NCI-H446 (cell line): ENCODE results near the gene ARHGAP27.
"Not testable (repeated sequence)": the region's sequence is repeated elsewhere in the genome, so short reads cannot be mapped to it uniquely, and the experiment has no call there.

Experiments used
- DNase-seq, 2 experiments: peaks; one replicate each; lab custom pipeline; 2025; lab: John Stamatoyannopoulos, UW

Gene ARHGAP27

GRCh38 chr17:45446872-45447625 is 14.4 kb upstream of the ARHGAP27 start:
- peak in 1 of 2 experiments; percentile 5 for DNase-seq

DNA sequence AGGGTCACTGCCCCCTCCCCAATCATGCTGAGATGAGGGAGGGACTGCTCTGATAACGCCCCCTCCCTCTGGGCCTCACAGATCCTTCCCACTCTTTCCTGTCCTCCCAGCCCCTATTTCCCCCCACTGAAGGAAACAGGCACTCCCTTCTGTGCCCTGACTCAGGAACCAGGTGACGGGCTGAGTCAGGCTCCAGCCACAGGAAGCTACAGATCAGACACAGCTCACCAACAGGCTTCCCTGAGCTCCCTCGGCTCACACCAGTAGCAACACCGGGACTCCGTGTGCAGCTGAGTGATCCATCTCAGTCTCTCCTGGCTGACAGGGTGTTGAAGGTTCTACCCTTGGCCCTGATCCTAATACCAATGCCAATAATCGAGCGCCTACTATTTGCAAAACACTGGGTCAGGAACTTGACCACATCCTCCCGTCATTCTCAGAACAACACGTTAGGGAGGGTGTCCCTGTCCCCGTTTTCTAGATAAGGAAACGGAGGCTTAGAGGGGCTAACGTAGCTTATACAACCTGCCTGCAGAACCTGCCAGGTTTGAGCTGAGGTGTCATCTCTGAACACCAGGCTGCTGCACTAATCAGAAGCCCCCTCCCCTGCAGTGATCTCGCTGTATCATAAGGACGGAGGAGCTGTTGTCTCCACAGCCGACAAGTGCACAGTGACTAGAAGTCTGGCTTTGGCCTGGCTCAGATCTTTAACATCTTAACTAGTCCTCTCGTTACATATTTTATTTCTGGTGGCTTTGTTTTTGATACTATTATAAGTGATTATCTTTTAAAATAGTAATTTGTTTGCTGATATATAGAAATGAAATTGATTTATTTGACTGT is 13.5 kb upstream of the ARHGAP27 start:
- DNase-seq: not testable (repeated sequence)

DNA sequence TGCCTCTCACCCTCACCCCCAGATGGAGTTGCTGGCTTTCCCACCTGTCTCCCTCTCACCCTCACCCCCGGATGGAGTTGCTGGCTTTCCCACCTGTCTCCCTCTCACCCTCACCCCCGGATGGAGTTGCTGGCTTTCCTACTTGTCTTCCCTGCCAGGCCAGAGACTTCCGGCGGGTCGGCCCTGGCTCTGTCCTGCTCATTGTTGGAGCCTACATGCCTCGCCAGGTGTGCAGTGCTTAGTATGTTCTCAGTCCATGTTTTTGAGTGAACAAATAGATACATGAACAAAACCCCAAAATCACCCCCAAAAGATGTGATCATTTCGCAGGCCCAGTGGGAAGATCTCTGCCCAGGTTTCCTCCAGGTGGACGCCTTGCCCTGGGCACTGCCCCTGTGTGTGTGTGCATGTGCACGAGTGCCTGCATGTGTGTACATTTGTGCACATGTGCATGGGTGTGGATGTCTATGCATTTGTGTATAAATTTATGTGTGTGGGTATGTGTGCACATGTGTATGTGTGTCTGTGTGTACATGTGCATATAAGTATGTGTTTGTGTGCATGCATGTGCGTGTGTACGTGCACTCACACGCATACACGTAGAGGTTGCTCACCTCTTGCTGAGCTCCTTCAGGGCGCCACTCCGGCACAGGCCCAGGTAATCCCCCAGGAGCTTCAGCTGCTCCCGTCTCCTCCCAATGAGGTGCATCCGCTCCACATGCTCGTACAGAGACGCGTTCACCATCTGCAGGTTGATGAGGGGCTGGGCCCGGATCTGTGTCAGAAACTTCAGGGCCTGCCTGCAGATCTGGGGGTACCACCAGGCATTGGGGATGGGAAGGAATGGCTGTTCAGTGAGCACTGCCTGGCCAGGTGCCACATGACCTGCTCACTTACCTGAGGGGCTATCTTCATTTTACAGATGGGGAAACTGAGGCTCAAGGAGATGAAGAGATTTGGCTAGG is 12.5 kb upstream of the ARHGAP27 start:
- DNase-seq: not testable (repeated sequence)

DNA sequence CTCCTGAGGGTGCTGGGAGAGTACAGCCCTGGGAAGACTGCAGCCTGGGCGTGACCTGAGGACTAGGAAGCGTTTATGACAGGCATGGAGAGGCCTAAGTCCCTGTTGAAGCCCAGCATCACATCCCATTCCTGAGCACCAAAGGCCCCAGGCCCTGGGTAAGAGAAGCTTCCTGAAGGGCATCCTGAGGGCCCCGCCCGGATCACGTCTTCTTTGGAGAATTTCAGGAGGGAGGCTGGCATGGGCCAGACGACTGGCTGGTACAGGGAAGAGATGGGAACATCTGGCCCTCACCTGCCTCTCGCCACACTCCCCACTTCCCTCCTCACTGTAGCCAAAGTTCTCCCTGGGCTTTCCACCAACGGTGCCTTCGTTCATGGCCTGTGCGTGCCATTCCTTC is 11.6 kb upstream of the ARHGAP27 start:
- not testable (repeated sequence) for DNase-seq

DNA sequence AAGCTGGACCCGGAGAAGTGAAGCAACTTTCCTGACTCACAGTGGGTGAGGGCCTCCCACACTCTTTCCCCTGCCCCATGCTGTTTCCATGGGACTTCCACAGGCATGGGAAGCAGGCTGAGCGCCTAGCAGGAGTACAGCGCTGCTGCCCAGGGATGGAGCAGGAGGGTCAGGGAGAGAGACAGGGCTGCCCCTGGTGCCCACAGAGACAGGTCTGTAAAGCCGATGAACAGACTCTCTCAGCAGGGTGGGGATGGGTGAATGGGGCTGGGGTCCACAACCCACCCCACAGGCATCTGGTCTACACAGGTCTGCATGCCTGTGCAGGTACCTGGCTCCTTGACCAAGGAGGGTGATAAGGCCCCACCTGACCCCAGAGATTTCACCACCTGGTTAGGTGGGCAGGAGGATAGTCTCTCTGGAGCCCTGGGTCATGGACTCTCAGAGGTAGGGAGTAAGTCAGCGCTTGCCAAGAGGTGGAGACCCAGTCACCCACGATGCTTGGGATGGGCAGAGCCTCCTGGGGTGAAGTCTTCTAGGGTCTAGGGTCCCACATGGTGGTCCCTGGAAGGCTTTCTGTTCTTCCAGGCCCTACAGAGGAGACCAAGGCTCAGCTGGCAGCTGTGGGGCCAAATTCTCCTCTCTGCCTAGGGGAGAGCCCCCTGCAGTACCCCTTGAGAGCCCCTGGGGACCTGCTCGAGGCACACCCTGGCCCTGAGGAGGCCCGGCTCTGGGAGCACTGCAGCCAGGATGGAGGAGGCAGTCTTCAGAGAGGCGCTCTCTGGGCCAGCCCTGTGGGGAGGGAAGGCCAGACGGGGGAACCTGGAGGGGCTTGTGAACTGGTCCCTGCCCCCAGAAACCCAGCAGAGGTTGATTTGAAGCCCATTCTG is 10.9 kb upstream of the ARHGAP27 start:
- DNase-seq: not testable (repeated sequence)

- no peak for DNase-seq
Observed at GRCh38 chr17:45441526-45442310, 9.0 kb upstream of the ARHGAP27 start.

DNA sequence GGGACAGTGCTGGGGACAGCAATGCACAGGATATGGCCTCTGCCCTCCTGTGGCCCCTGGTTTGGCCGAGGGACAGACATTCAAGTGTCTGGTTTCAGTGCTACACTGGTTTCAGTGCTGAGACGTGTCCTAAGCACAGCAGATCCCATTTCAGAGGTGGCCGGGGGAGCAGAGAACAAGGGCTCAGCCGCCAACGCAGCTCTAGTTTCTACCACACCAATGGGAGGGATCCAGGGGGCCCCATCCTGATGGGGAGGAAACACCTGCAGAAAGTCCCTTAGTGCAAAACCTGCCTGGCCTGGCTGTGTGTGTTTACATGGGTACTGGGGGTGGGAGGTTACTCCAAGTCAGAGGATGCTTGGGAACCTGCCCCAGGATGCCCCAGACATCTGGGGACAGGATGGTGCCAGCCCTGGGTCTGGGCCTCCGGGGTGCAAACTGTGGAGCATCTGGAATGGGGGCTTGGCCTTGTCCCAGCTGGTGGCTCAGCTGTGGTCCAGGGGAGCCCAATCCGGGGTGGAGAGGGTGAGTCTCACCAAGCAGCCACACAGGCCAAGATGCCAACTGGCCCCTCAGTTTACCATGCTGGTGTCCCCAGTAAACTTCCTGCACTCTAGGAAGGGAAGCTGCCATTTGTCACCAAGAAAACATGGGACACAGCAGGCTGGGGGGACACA is 8.3 kb upstream of the ARHGAP27 start:
- not testable (repeated sequence) for DNase-seq

DNA sequence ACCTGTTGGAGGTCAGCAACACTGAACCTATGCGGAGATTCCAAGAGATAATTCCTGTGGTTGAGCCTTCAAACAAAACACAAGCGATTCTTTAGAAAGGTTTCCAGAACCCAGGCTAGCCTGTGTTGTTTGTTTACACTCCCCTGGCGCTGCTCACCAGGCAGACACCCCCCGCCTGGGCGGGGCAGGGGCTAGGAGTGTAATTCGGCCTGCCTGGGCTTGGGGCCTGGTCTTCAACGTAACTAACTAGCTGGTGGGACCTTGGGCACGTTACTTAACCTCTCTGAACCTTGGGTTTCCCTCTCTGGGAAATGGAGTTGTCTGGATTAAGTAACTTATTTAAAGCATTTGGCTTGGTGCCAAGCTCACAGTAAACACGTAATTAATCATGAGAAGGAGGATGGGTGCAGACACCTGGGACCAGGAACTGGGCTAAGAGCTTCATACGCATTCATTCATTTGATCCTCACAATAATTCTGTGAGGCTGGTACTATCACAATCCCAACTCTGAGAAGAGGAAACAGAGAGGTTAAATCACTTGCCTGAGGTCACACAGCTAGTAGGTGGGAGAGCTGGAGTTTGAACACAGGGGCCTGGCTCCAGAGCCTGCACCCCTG is 7.6 kb upstream of the ARHGAP27 start:
- peak in 1 of 2 experiments; percentile 9 for DNase-seq

- no peak for DNase-seq
Observed at GRCh38 chr17:45438931-45439610, 6.4 kb upstream of the ARHGAP27 start.

- DNase-seq: no peak
Observed at GRCh38 chr17:45437465-45438283, 5.0 kb upstream of the ARHGAP27 start.

DNA sequence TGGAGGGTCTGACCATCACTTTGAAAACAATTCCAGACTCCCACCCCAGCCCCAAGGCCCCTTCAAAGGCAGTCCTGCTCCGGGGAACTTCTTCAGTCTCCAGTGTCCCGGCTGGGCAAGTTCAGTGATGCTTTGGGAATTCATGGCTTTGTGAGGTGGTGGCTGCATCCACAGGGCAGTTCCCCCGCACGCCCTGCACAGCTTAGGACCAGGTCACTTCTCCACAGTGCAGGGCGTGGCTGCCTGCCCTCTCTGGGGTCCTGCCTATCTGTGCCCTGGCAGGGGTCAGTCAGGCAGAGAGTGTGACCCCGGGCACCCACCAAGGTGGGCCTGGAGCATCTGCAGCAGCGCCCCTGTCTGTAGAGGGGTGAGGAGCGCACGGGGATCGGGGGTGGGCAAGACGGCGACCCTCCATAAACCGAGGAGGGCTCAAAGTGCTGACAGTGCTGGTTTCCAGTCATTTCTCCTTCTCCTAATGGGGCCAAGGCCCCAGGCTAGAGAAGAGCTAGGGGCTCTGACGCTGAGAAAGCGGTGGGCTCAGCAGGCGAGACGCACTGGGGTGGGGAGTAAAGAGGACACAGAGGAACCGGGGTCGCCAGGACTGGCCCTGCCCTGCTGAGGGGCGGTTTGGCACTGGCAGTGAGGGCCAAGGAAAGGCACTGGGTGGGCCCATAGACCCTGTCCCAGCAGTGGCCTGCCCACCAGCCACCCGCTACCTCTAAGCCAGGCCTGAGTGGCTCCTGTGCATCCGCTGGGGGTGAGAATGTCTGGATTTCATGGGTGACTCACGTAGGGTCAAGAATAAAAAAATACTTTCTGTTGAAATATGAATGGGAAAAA is 4.2 kb upstream of the ARHGAP27 start:
- no peak for DNase-seq

- no peak for DNase-seq
Observed at GRCh38 chr17:45436161-45436560, 3.5 kb upstream of the ARHGAP27 start.

GRCh38 chr17:45435481-45435880 is 2.8 kb upstream of the ARHGAP27 start:
- no peak for DNase-seq

DNA sequence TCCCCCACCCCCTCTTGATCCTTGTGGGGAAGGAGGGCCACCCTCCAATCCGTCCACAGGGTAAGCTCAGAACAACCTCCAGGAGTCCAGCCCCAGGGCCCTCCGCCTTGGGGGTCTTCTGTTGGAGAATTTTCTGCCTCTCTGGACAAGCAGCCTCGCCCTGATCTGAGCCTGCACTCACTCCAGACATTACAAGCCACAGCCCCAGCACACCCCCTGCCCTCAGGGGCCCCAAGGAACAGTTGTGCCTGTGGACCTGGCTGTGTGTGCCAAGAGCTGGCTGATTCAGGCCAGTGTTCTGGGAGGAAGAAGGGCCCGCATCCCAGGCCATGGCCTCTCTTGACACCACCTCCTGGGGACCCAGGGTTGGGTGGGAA is 477 bp upstream of the ARHGAP27 start:
- no peak for DNase-seq

DNA sequence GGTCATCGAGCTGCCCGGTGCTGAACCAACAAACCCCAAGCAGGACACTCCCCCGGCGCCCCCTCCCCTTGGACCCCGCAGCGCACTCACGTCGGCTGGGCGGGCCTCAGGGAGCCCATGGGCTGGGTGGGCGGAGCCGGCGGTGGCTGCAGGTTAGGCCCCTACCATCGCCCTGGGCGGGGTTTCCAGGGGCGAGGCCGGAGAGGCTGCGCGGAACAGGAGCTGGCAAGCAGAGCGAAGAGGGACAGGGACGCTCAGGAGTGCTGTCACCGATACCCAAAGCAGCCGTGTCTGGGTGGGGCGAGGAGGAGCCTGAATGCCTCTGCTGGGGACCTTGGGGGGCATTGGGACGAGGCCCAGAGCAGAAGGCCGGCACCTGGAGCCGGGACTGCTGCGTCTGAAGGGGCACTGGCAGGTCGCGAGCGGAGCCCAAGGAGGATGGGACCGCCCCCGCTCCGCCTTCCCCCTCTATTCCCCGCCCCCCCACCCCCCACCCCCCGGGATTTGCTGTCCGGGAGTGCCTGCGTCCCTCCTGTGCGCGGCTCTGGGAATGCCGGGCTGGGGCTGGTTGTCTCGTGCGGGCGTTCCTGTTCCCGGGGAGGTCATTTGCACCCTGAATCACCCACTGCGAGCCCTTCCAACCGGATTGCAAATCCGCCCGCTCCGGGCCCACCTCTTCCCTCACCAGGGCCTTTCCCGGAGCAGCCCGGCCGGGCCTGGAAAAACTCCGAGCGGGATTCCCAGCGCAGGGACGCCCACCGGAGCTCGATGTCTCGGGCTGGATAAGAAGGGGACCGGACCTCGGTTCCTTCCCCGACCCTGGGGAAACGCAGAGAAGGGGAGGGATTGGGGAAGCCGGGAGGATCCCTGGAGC is 902 bp downstream of the ARHGAP27 start:
- DNase-seq: peak in 1 of 2 experiments; percentile 58
